DOHH2 (cell line): ENCODE results near the gene NYAP1.

ENCODE experiments used
- H3F3A ChIP-seq: fragments of 200-600 bp; sonication (generic), shearing (Covaris generic); 2 replicates; pipeline ENCODE4 v1.6.0; 2016; ENCODE audit warnings: antibody characterized with exemption, mild to moderate bottlenecking; ENCODE audit not compliant: control insufficient read depth, insufficient read depth
- H3K27ac ChIP-seq: fragments of 200-600 bp; sonication (generic); 2 replicates; pipeline ENCODE4 v1.5.1; 2014; ENCODE audit warnings: low read depth, mild to moderate bottlenecking, low read length, moderate library complexity
- H3K27me3 ChIP-seq: fragments of 200-600 bp; sonication (generic); 2 replicates; pipeline ENCODE4 v1.6.1; 2014; ENCODE audit warnings: mild to moderate bottlenecking, low read length, mixed read lengths; ENCODE audit not compliant: control insufficient read depth
- H3K36me3 ChIP-seq: fragments of 200-600 bp; sonication (generic); 2 replicates; pipeline ENCODE4 v1.6.1; 2014; ENCODE audit warnings: mild to moderate bottlenecking, low read length, moderate library complexity, mixed read lengths; ENCODE audit not compliant: control insufficient read depth
- H3K4me1 ChIP-seq: fragments of 200-600 bp; sonication (generic); 2 replicates; pipeline ENCODE4 v1.6.1; 2014; ENCODE audit warnings: mild to moderate bottlenecking, low read length, mixed read lengths; ENCODE audit not compliant: control insufficient read depth
- H3K4me2 ChIP-seq: fragments of 200-600 bp; sonication (generic); 2 replicates; pipeline ENCODE4 v1.6.0; 2014; ENCODE audit warnings: mild to moderate bottlenecking, low read length, moderate library complexity
- H3K4me3 ChIP-seq: fragments of 200-600 bp; sonication (generic); 2 replicates; pipeline ENCODE4 v1.5.1; 2014; ENCODE audit warnings: mild to moderate bottlenecking, low read length, mixed read lengths
- H3K79me2 ChIP-seq: fragments of 200-600 bp; sonication (generic); 2 replicates; pipeline ENCODE4 v1.6.1; 2014; ENCODE audit warnings: mild to moderate bottlenecking, low read length, mixed read lengths; ENCODE audit not compliant: control insufficient read depth
- H3K9me2 ChIP-seq: fragments of 200-600 bp; sonication (generic); replicated peaks from 2 replicates; pipeline ENCODE4 v1.6.1; 2014; ENCODE audit warnings: mild to moderate bottlenecking, low read length, mixed read lengths; ENCODE audit not compliant: control insufficient read depth
- H3K9me3 ChIP-seq: fragments of 200-600 bp; sonication (generic); 2 replicates; pipeline ENCODE4 v1.6.1; 2014; ENCODE audit warnings: antibody characterized with exemption, low read length, mixed read lengths; ENCODE audit not compliant: control insufficient read depth, insufficient read depth
- H4K20me1 ChIP-seq: fragments of 200-600 bp; sonication (generic); 2 replicates; pipeline ENCODE4 v1.6.0; 2014; ENCODE audit warnings: low read depth, mild to moderate bottlenecking, antibody characterized with exemption, low read length, moderate library complexity; ENCODE audit not compliant: control insufficient read depth, insufficient read depth
- CTCF ChIP-seq: fragments of 200-600 bp; sonication (generic); IDR thresholded peaks from one replicate; pipeline ENCODE4 v1.5.1; 2014; ENCODE audit warnings: antibody characterized with exemption, mild to moderate bottlenecking, low read depth, low read length; ENCODE audit not compliant: poor library complexity, severe bottlenecking
- EZH2phosphoT487 ChIP-seq: fragments of 200-600 bp; sonication (generic); IDR thresholded peaks from 2 replicates; pipeline ENCODE4 v1.6.1; 2017; ENCODE audit warnings: borderline replicate concordance, mild to moderate bottlenecking, antibody characterized with exemption, low read length, moderate library complexity, mixed read lengths

NYAP1 gene

GRCh38 chr7:100543586-100543985 lies 59.9 kb downstream of the NYAP1 start:
- Histone ChIP-seq H3K27me3 (no peaks in the 10 kb centered on the region), H3K4me1 (peaks cover 72% of the 10 kb centered on the region), H4K20me1 (no peaks in the 10 kb centered on the region), H3K9me2 (no peaks in the 10 kb centered on the region), H3K27ac (no peak overlapping the region), H3K9me3 (no peaks in the 10 kb centered on the region), H3F3A (peaks cover 12% of the 10 kb centered on the region), H3K4me3 (no peak overlapping the region), H3K36me3 (peaks cover 4% of the 10 kb centered on the region; the same call in 1 of the 2 replicates), H3K79me2 (peaks cover 69% of the 10 kb centered on the region), H3K4me2 (peak overlapping the region; percentile 21; the same call in 1 of the 2 replicates)
- TF ChIP-seq EZH2phosphoT487 (no peak), CTCF (no peak)

GRCh38 chr7:100544386-100544785 lies 60.7 kb downstream of the NYAP1 start:
- H3K79me2 ChIP-seq, result peaks cover 67% of the 10 kb centered on the region
- H3K27me3 ChIP-seq, result no peaks in the 10 kb centered on the region
- no peak overlapping the region for H3K4me3 ChIP-seq
- H3K4me1 ChIP-seq, result peaks cover 80% of the 10 kb centered on the region
- H3K27ac ChIP-seq, result no peak overlapping the region
- TF ChIP-seq CTCF (no peak), EZH2phosphoT487 (no peak)
- peak overlapping the region; percentile 21 for H3K4me2 ChIP-seq
- H3K9me3 ChIP-seq, result no peaks in the 10 kb centered on the region
- H3K36me3 ChIP-seq, result peaks cover 9% of the 10 kb centered on the region
- no peaks in the 10 kb centered on the region for H4K20me1 ChIP-seq
- no peaks in the 10 kb centered on the region for H3K9me2 ChIP-seq
- H3F3A ChIP-seq, result peaks cover 15% of the 10 kb centered on the region
